Retina (tissue), 1 donor: ENCODE data around the gene SERPING1.

Source experiments
- DNase-seq: peaks from one replicate; pipeline ENCODE4 v3.0.0-alpha.2; 2016

Gene SERPING1

GRCh38 chr11:57597461-57597915 lies at the start of gene SERPING1:
Gene SERPING1, plus strand, starts transcription at chr11:57597685. Its CDS starts 586 bp downstream, at chr11:57598271.
- DNase-seq = peak; percentile 68

GRCh38 chr11:57547854-57548377 lies 49.6 kb upstream of the SERPING1 start:
- DNase-seq = no peak

- no peak for DNase-seq
Observed at GRCh38 chr11:57549983-57550382, 47.5 kb upstream of the SERPING1 start.

- DNase-seq = no peak
Observed at GRCh38 chr11:57551941-57552340, 45.5 kb upstream of the SERPING1 start.

GRCh38 chr11:57552479-57552878 lies 45.0 kb upstream of the SERPING1 start:
- DNase-seq = no peak

- no peak for DNase-seq
Observed at GRCh38 chr11:57555393-57555792, 42.1 kb upstream of the SERPING1 start.

- no peak for DNase-seq
Observed at GRCh38 chr11:57556041-57556440, 41.4 kb upstream of the SERPING1 start.

GRCh38 chr11:57560146-57560545 lies 37.3 kb upstream of the SERPING1 start:
- DNase-seq = no peak

GRCh38 chr11:57562596-57562995 lies 34.9 kb upstream of the SERPING1 start:
- DNase-seq = no peak

- DNase-seq = no peak
Observed at GRCh38 chr11:57566005-57566904, 31.2 kb upstream of the SERPING1 start.

- peak; percentile 67 for DNase-seq
Observed at GRCh38 chr11:57566905-57567514, 30.5 kb upstream of the SERPING1 start.

- peak; percentile 97 for DNase-seq
Observed at GRCh38 chr11:57567515-57568329, 29.8 kb upstream of the SERPING1 start, which contains the start of gene UBE2L6. Gene UBE2L6, minus strand, starts transcription at chr11:57567672. Its CDS starts 61 bp downstream, at chr11:57567611.

GRCh38 chr11:57568330-57568766 lies 29.1 kb upstream of the SERPING1 start:
- no peak for DNase-seq

GRCh38 chr11:57571606-57572005 lies 25.9 kb upstream of the SERPING1 start:
- DNase-seq = no peak

- DNase-seq = no peak
Observed at GRCh38 chr11:57574061-57574460, 23.4 kb upstream of the SERPING1 start.

GRCh38 chr11:57584341-57584740 lies 13.1 kb upstream of the SERPING1 start:
- DNase-seq = peak; percentile 84

GRCh38 chr11:57585301-57585700 lies 12.2 kb upstream of the SERPING1 start:
- DNase-seq = peak; percentile 29

GRCh38 chr11:57586711-57587245 lies 10.7 kb upstream of the SERPING1 start:
- DNase-seq = no peak

GRCh38 chr11:57588046-57588710 lies 9.3 kb upstream of the SERPING1 start:
- no peak for DNase-seq

- peak; percentile 16 for DNase-seq
Observed at GRCh38 chr11:57596266-57596885, 1.1 kb upstream of the SERPING1 start.
